Neural crest cell (in vitro differentiated cells): Measurements from ENCODE around the gene KHDRBS2. TPM values are rescaled to one million over a fixed set of nuclear protein-coding genes. Genes with fewer than 3 reads are reported as not detected.

Experiments used
- DNase-seq: peaks from one replicate; pipeline ENCODE4 v3.0.0; 2021; ENCODE audit warnings: low read depth, mixed read lengths, low spot score
- H3K27ac Mint-ChIP-seq: one replicate; pipeline ENCODE4 v1.8.0; 2021; ENCODE audit warnings: mild to moderate bottlenecking, mixed read lengths; ENCODE audit not compliant: unreplicated experiment
- H3K27me3 Mint-ChIP-seq: 2 replicates; pipeline ENCODE4 v1.8.0; 2021; ENCODE audit warnings: low read depth, mild to moderate bottlenecking, mixed read lengths
- H3K36me3 Mint-ChIP-seq: 2 replicates; pipeline ENCODE4 v1.8.0; 2021; ENCODE audit warnings: low read depth, mild to moderate bottlenecking, mixed read lengths
- H3K4me1 Mint-ChIP-seq: 2 replicates; pipeline ENCODE4 v1.8.0; 2021; ENCODE audit warnings: mixed read lengths
- H3K4me3 Mint-ChIP-seq: one replicate; pipeline ENCODE4 v1.8.0; 2021; ENCODE audit warnings: mild to moderate bottlenecking, mixed read lengths
- H3K9me3 Mint-ChIP-seq: 2 replicates; pipeline ENCODE4 v1.8.0; 2021; ENCODE audit warnings: mixed read lengths
- total RNA-seq: library from RNA; stranded (reverse); gene quantifications from 2 replicates; pipeline ENCODE4 v1.2.1, GENCODE V29; 2021
- TF ChIP-seq, protein P1 (sequence below): fragments of 200-600 bp; sonication (generic); conservative IDR thresholded peaks from 2 replicates; pipeline ENCODE4 v1.5.0; 2021; ENCODE audit warnings: antibody characterized with exemption, mild to moderate bottlenecking

Gene KHDRBS2
- total RNA-seq, 1 donor from 2014 or later, result 7.0 TPM

DNA sequence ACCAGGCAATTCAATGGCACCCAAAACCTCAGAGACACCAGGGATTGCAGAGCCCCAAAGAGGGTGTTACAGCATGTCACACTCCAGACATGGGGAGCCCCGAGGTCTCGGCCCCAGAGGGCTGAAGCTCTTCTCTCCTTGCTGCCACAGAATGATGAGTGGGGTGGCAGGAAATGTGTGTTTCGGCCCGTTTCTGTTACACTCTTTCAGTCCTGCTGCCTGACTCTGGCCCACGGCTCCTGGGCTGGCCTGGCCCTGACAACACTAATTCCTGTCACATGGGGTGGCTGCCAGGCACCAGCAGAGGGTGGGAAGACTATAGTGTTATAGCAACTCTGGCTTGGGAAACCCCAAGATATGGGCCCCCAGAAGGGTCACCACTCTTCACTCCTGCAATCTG, 183.6 kb downstream of the KHDRBS2 start:
- no peak for DNase-seq
- Mint-ChIP-seq H3K9me3 (peaks cover 9% of the 10 kb centered on the region), H3K4me1 (no peaks in the 10 kb centered on the region), H3K4me3 (no peak overlapping the region), H3K36me3 (peaks cover 8% of the 10 kb centered on the region), H3K27ac (no peak overlapping the region), H3K27me3 (no peaks in the 10 kb centered on the region)
- TF ChIP-seq, protein P1, sequence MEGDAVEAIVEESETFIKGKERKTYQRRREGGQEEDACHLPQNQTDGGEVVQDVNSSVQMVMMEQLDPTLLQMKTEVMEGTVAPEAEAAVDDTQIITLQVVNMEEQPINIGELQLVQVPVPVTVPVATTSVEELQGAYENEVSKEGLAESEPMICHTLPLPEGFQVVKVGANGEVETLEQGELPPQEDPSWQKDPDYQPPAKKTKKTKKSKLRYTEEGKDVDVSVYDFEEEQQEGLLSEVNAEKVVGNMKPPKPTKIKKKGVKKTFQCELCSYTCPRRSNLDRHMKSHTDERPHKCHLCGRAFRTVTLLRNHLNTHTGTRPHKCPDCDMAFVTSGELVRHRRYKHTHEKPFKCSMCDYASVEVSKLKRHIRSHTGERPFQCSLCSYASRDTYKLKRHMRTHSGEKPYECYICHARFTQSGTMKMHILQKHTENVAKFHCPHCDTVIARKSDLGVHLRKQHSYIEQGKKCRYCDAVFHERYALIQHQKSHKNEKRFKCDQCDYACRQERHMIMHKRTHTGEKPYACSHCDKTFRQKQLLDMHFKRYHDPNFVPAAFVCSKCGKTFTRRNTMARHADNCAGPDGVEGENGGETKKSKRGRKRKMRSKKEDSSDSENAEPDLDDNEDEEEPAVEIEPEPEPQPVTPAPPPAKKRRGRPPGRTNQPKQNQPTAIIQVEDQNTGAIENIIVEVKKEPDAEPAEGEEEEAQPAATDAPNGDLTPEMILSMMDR, result no peak

GRCh38 chr6:62090442-62091229, 195.4 kb downstream of the KHDRBS2 start:
- Mint-ChIP-seq H3K27ac (no peak overlapping the region), H3K9me3 (peaks cover 3% of the 10 kb centered on the region)
- DNase-seq, result no peak

GRCh38 chr6:62089781-62090180, 196.2 kb downstream of the KHDRBS2 start:
- peaks cover 4% of the 10 kb centered on the region for H3K36me3 Mint-ChIP-seq
- H3K27me3 Mint-ChIP-seq, result no peaks in the 10 kb centered on the region
- no peak for DNase-seq
- no peak overlapping the region for H3K27ac Mint-ChIP-seq
- H3K9me3 Mint-ChIP-seq, result peaks cover 3% of the 10 kb centered on the region
- H3K4me3 Mint-ChIP-seq, result no peak overlapping the region
- H3K4me1 Mint-ChIP-seq, result peaks cover 15% of the 10 kb centered on the region
- TF ChIP-seq, protein P1, result no peak

More at GRCh38 chr6:62090442-62091229, 195.4 kb downstream of the KHDRBS2 start:
- Mint-ChIP-seq H3K27me3 (no peaks in the 10 kb centered on the region), H3K4me1 (peaks cover 13% of the 10 kb centered on the region), H3K36me3 (peaks cover 4% of the 10 kb centered on the region), H3K4me3 (no peak overlapping the region)
- TF ChIP-seq, protein P1, result no peak

DNA sequence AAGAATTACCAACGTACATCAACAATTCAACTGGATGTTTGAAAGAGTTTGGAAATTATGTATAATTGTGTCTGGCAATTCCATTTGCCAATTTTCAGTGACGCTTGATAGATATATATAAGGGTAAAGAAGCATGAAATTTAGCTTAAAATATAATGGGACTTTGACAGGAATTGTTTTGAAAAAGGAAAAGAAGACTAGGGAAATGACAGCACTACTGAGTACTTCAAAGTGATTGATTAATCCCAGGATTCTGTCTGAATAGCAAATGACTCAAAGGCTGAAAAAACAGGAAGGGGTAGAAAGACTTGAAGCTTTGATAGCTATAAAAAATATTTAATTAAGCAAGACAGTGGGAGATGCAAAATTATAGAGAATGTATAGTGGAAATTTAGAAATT, 200.0 kb downstream of the KHDRBS2 start:
- peaks cover 15% of the 10 kb centered on the region for H3K4me1 Mint-ChIP-seq
- H3K27me3 Mint-ChIP-seq, result no peaks in the 10 kb centered on the region
- H3K36me3 Mint-ChIP-seq, result peaks cover 4% of the 10 kb centered on the region
- no peak for DNase-seq
- H3K27ac Mint-ChIP-seq, result no peak overlapping the region
- H3K4me3 Mint-ChIP-seq, result no peak overlapping the region
- TF ChIP-seq, protein P1, result no peak
- no peaks in the 10 kb centered on the region for H3K9me3 Mint-ChIP-seq

DNA sequence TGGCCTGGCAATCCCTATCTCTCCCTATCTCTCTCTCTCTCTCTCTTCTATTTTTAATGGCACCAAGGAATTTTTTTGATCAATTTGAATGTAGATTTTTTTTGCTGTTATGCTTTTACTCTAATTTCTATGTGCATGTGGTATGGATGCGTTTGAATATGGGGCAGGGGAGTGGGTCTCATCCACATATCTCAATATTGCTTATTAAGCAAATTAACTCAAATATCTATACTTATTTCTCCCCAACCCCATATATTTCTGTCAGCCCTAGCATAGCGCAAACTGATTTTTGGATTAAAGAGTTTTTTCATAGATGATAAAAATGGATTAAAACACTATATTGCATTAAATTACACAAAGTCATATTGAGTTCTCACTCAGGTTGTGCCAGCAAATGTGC, 210.2 kb downstream of the KHDRBS2 start:
- Mint-ChIP-seq H3K27me3 (no peaks in the 10 kb centered on the region), H3K4me3 (no peak overlapping the region), H3K36me3 (peaks cover 9% of the 10 kb centered on the region), H3K4me1 (no peaks in the 10 kb centered on the region), H3K27ac (no peak overlapping the region), H3K9me3 (no peaks in the 10 kb centered on the region)
- TF ChIP-seq, protein P1, result no peak
- DNase-seq, result no peak
